Measurements from ENCODE around the gene ACIN1.

ACIN1 gene, protein sequence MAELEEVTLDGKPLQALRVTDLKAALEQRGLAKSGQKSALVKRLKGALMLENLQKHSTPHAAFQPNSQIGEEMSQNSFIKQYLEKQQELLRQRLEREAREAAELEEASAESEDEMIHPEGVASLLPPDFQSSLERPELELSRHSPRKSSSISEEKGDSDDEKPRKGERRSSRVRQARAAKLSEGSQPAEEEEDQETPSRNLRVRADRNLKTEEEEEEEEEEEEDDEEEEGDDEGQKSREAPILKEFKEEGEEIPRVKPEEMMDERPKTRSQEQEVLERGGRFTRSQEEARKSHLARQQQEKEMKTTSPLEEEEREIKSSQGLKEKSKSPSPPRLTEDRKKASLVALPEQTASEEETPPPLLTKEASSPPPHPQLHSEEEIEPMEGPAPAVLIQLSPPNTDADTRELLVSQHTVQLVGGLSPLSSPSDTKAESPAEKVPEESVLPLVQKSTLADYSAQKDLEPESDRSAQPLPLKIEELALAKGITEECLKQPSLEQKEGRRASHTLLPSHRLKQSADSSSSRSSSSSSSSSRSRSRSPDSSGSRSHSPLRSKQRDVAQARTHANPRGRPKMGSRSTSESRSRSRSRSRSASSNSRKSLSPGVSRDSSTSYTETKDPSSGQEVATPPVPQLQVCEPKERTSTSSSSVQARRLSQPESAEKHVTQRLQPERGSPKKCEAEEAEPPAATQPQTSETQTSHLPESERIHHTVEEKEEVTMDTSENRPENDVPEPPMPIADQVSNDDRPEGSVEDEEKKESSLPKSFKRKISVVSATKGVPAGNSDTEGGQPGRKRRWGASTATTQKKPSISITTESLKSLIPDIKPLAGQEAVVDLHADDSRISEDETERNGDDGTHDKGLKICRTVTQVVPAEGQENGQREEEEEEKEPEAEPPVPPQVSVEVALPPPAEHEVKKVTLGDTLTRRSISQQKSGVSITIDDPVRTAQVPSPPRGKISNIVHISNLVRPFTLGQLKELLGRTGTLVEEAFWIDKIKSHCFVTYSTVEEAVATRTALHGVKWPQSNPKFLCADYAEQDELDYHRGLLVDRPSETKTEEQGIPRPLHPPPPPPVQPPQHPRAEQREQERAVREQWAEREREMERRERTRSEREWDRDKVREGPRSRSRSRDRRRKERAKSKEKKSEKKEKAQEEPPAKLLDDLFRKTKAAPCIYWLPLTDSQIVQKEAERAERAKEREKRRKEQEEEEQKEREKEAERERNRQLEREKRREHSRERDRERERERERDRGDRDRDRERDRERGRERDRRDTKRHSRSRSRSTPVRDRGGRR

DNA sequence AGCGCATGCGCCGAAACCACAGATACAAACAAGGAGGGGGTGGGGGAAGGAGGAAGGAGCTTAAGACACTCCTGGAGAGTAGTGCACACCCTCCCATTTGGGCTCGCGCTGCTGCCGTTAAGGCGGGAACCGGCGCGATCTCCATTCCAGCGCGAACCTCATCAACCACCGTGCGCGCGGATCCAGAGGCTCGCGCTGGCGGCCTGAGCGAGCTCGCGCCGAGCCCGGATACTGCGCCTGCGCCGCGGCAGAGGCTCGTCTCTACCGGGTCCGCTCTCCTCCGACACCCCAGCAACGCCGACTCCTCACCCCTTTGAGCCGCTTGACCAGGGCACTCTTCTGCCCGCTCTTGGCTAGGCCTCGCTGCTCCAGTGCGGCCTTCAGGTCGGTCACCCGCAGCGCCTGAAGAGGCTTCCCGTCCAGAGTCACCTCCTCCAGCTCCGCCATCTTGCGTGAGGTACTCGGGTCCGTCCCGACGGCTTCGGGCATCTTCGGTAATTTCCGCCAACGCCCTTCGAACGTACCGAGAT, at the start of gene ACIN1:
TSS of gene ACIN1 (minus strand) at position 471 of the 530 bp plus-strand sequence. CDS start at position 447, 24 bp downstream.
- peak; percentile 59 for DNase-seq (ENCODE audit: low read depth)
- TF ChIP-seq CTCF (conservative IDR thresholded peaks at IDR 0.05; ENCODE audit: low read depth, low read length): no peak
- peak within 1 kb of the TSS; percentile 98 for H3K4me3 ChIP-seq (ENCODE audit: low read length)

- no peak for TF ChIP-seq CTCF (conservative IDR thresholded peaks at IDR 0.05; ENCODE audit: low read depth, low read length)
- H3K4me3 ChIP-seq (ENCODE audit: low read length): no peak overlapping the region
- DNase-seq (ENCODE audit: low read depth): no peak
Observed at GRCh38 chr14:23143911-23144310, 49.0 kb upstream of the ACIN1 start.

GRCh38 chr14:23142826-23143225, 47.9 kb upstream of the ACIN1 start:
- TF ChIP-seq CTCF (conservative IDR thresholded peaks at IDR 0.05; ENCODE audit: low read depth, low read length): no peak
- H3K4me3 ChIP-seq (ENCODE audit: low read length): no peak overlapping the region

DNA sequence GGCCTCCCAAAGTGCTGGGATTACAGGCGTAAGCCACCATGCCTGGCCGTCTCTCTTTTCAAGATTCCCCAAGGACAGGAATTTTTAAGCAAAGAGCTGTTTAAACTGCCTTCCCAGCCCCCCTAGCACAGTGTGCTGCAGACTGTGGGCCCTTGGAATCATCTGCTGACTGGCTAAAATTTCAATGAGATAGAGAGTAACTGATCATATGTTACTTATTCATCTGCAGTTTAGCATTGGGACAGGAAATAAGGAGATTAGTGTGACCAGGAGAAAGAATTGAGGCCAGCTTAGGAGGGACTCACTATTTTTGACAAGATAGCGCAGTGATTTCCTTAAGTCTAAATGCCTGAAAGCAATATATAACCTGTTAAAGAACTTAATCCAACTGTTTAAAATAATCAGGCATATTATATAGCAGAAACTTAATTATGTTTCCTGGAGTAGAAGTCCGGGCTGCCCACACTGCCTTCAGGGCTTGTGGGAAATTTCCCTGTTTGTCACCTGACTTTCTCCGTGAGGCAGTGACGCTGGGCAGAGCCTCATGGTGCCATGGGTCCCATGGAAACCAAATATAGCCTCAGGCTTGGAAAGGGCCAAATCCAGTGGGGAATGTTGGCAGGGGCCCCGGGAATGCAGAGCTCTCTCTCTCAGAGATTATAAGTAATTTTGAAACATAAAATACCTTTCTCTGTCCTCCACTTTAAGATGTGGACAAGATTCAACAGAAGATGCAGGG, 46.9 kb upstream of the ACIN1 start:
- TF ChIP-seq CTCF (conservative IDR thresholded peaks at IDR 0.05; ENCODE audit: low read depth, low read length): no peak
- peak; percentile 97 for DNase-seq (ENCODE audit: low read depth)
- H3K4me3 ChIP-seq (ENCODE audit: low read length): no peak overlapping the region

More at GRCh38 chr14:23142826-23143225, 47.9 kb upstream of the ACIN1 start:
- no peak for DNase-seq (ENCODE audit: low read depth)

GRCh38 chr14:23140371-23140770, 45.4 kb upstream of the ACIN1 start:
- peak; percentile 12 for TF ChIP-seq CTCF (conservative IDR thresholded peaks at IDR 0.05; ENCODE audit: low read depth, low read length)
- H3K4me3 ChIP-seq (ENCODE audit: low read length): no peak overlapping the region
- DNase-seq (ENCODE audit: low read depth): no peak

DNA sequence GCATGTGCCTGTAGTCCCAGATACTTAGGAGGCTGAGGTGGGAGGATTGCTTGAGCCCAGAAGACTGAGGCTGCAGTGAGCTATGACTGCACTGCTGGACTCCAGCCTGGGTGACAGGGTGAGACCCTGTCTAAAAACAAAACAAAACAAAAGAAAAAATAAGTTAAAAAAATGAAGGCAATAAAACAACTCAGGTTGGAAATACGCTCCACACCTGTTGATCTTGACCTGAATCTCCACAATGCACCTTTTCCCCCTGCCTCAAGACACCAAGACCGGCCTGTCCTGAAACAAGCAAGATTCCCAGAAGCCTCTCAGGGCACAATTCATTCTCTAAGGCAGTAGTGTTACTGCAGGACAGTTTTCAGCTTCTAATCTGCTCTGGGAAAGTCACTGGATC, 44.9 kb upstream of the ACIN1 start:
- TF ChIP-seq CTCF (conservative IDR thresholded peaks at IDR 0.05; ENCODE audit: low read depth, low read length): no peak
- H3K4me3 ChIP-seq (ENCODE audit: low read length): no peak overlapping the region
- no peak for DNase-seq (ENCODE audit: low read depth)

All from retinal pigment epithelial cell (primary cell).